BE2C (cell line): Measurements from ENCODE around the gene ALKAL2.

Experiments
- DNase-seq: peaks from one replicate; pipeline ENCODE4 v3.0.0-alpha.2; 2020
- H3K27me3 ChIP-seq: fragments of 250-450 bp; sonication (Bioruptor Pico); 2 replicates; pipeline ENCODE4 v1.5.1; 2020; ENCODE audit warnings: mild to moderate bottlenecking
- H3K36me3 ChIP-seq: fragments of 250-450 bp; sonication (Bioruptor Pico); 2 replicates; pipeline ENCODE4 v1.5.1; 2020; ENCODE audit warnings: mild to moderate bottlenecking
- H3K4me1 ChIP-seq: fragments of 250-450 bp; sonication (Bioruptor Pico); 2 replicates; pipeline ENCODE4 v1.5.1; 2020
- H3K4me3 ChIP-seq: 2 replicates; pipeline ENCODE4 v1.5.1; 2011; ENCODE audit warnings: low read depth, low read length
- H3K9me3 ChIP-seq: fragments of 250-450 bp; sonication (Bioruptor Pico); 2 replicates; pipeline ENCODE4 v1.5.1; 2020
- TF ChIP-seq, protein P1 (sequence below): IDR thresholded peaks from 2 replicates; pipeline ENCODE4 v1.5.1; 2012; ENCODE audit warnings: mild to moderate bottlenecking, low read depth, low read length

ALKAL2 gene

GRCh38 chr2:286774-287392 is 1.0 kb downstream of the ALKAL2 start:
- H3K27me3 ChIP-seq: peaks cover 24% of the 10 kb centered on the region
- H3K36me3 ChIP-seq: no peaks in the 10 kb centered on the region
- TF ChIP-seq, protein P1, sequence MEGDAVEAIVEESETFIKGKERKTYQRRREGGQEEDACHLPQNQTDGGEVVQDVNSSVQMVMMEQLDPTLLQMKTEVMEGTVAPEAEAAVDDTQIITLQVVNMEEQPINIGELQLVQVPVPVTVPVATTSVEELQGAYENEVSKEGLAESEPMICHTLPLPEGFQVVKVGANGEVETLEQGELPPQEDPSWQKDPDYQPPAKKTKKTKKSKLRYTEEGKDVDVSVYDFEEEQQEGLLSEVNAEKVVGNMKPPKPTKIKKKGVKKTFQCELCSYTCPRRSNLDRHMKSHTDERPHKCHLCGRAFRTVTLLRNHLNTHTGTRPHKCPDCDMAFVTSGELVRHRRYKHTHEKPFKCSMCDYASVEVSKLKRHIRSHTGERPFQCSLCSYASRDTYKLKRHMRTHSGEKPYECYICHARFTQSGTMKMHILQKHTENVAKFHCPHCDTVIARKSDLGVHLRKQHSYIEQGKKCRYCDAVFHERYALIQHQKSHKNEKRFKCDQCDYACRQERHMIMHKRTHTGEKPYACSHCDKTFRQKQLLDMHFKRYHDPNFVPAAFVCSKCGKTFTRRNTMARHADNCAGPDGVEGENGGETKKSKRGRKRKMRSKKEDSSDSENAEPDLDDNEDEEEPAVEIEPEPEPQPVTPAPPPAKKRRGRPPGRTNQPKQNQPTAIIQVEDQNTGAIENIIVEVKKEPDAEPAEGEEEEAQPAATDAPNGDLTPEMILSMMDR: no peak
- H3K9me3 ChIP-seq: no peaks in the 10 kb centered on the region
- no peaks in the 10 kb centered on the region for H3K4me1 ChIP-seq
- H3K4me3 ChIP-seq: no peak overlapping the region
- no peak for DNase-seq

DNA sequence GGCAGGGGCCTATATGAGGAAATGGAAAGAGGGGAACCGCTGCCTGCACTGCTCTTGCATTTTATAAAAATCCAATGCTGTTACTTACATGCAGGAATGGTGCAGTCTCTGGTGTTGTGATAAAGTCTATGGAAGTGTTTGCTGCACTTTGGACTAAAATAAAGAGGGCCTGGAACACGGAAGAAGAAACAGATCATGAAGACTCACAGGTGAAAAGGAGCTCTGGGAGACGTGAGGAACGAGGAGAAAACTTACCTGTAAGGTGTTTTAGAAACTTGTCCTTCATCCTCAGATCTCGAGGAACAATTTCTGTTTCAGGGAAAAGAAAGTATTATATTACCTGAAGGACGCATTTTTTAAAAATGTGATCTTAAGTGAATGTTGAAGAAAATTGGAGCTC is 1.9 kb downstream of the ALKAL2 start:
- DNase-seq: no peak
- peaks cover 23% of the 10 kb centered on the region for H3K27me3 ChIP-seq
- H3K4me1 ChIP-seq: no peaks in the 10 kb centered on the region
- H3K9me3 ChIP-seq: no peaks in the 10 kb centered on the region
- TF ChIP-seq, protein P1: no peak
- H3K4me3 ChIP-seq: no peak overlapping the region
- H3K36me3 ChIP-seq: no peaks in the 10 kb centered on the region

DNA sequence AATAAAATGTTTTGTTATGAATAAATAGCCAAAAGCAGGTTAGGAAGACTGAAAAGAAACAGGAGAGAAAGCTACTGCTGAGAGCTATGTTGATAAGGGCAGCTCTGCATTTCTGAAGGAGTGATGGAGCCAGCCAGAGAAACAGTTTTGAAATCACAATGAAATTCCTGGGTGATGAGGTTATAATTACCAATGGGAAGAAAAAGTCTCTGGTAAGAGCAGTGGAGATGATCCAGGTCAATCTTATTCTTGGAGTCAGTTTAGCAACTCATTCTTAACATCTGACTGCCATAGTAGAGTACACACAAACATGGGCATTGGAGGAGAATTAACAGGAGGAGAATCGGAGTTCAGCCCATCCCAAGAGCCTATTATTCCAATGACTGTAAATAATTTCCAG is 2.4 kb downstream of the ALKAL2 start:
- H3K4me3 ChIP-seq: no peak overlapping the region
- no peaks in the 10 kb centered on the region for H3K9me3 ChIP-seq
- peaks cover 21% of the 10 kb centered on the region for H3K27me3 ChIP-seq
- no peak for DNase-seq
- no peaks in the 10 kb centered on the region for H3K36me3 ChIP-seq
- TF ChIP-seq, protein P1: no peak
- H3K4me1 ChIP-seq: no peaks in the 10 kb centered on the region

GRCh38 chr2:284896-285492 is 2.9 kb downstream of the ALKAL2 start:
- TF ChIP-seq, protein P1: no peak
- Histone ChIP-seq H3K27me3 (peaks cover 20% of the 10 kb centered on the region), H3K4me3 (no peak overlapping the region), H3K36me3 (no peaks in the 10 kb centered on the region), H3K9me3 (no peaks in the 10 kb centered on the region), H3K4me1 (no peaks in the 10 kb centered on the region)
- DNase-seq: no peak

DNA sequence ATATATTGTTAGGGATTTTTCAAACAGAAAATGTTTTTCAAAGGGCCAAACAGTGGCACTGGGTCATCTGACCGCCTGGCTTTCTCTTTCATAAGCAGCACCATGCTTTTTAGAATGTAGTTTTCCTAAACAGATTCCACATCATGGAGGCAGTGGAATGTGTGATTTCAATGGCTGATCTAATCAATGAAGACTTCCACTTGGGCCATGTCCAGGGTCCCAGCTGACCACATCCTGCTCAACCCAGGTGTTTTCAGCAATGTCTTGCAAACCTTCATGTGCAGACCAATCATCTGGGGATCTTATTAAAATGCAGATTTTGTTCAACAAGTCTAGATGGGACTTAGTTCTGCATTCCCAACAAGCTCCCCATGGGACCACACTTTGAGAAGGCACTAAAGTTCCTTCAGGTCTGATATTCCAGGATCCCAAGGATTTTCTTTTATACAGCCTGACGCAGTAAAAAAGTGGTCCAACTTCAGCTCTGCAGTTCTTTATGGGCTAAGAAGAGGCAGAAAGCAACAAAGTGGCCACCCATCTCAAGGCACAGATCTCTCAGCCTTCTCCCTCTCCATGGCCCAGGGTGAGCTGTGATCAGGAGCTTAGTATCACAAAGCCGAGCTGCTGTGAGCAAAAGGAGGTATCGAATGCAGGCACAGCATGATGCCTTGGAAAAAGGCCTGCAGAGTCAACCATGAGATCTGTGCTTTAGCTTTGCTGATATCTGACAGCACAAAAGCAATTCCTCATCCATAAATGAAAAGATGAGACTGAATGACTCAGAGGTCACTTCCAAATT is 3.7 kb downstream of the ALKAL2 start:
- no peak for DNase-seq
- TF ChIP-seq, protein P1: no peak
- Histone ChIP-seq H3K4me3 (no peak overlapping the region), H3K9me3 (no peaks in the 10 kb centered on the region), H3K36me3 (no peaks in the 10 kb centered on the region), H3K27me3 (peaks cover 12% of the 10 kb centered on the region), H3K4me1 (no peaks in the 10 kb centered on the region)
